Adrenal gland (tissue), 5 donors: ENCODE measurements around the gene FNDC3B.

Experiments
- POLR2A ChIP-seq, 2 donors: fragments of 450-650 bp; IDR thresholded peaks; one replicate each; pipeline ENCODE4 v1.6.1; 2017; ENCODE audit warnings: antibody characterized with exemption in 2 of 2, mild to moderate bottlenecking in 2 of 2, moderate library complexity in 1 of 2
- TF ChIP-seq, protein P1 (sequence below), 6 experiments: fragments of 450-650 bp in 4 of 6; fragments of 200-600 bp in 2 of 6; sonication (generic) in 1 of 6; IDR thresholded peaks; 1 replicate in 5 of 6; 2 replicates in 1 of 6; pipeline versions ENCODE4 v1.5.1 to v1.8.0; 2016 to 2021; ENCODE audit warnings: antibody characterized with exemption in 6 of 6, mild to moderate bottlenecking in 2 of 6, moderate library complexity in 1 of 6
- donor health status: DM: no; HTN: no; CAD: no.

DNA sequence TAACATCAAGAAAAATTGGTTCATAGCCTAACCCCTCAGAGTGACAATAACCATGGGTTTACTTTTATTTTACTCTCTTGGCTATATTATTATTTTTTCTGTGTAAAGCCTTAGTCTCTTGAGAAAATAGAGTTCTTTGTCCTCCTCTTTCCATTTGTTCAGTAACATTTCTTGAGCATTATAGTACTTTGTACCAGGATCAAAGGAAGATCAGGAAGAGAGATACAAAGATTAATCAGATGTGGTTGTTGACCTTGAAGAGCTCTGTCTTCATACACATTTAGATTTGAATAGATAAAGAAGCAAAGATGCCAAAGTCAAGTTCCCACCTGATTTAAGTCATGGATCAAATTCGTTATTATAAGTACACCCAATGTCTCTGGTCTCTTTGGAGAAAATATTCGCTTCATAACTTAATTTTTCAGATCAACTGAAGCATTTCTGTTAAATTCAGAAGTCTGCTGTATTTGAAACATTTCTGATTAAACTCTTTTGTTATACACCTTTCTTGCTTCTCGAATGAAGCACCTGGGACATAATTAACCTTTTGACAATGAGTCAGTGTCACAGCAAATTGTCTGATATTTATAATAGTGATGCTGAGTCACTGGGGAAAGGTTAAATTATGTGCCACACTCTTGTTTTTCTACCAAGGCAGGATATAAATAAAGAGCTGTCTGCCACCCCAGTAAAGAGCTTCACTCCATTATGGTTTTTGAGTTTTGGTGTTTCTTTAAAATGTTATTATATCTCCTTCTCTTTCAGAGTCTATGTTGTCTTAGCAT is 308.7 kb downstream of the FNDC3B start:
- TF ChIP-seq, protein P1, sequence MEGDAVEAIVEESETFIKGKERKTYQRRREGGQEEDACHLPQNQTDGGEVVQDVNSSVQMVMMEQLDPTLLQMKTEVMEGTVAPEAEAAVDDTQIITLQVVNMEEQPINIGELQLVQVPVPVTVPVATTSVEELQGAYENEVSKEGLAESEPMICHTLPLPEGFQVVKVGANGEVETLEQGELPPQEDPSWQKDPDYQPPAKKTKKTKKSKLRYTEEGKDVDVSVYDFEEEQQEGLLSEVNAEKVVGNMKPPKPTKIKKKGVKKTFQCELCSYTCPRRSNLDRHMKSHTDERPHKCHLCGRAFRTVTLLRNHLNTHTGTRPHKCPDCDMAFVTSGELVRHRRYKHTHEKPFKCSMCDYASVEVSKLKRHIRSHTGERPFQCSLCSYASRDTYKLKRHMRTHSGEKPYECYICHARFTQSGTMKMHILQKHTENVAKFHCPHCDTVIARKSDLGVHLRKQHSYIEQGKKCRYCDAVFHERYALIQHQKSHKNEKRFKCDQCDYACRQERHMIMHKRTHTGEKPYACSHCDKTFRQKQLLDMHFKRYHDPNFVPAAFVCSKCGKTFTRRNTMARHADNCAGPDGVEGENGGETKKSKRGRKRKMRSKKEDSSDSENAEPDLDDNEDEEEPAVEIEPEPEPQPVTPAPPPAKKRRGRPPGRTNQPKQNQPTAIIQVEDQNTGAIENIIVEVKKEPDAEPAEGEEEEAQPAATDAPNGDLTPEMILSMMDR (IDR thresholded peaks at IDR 0.05): no peak
- TF ChIP-seq POLR2A (IDR thresholded peaks at IDR 0.05): no peak
